HG02970 (cell line): ENCODE results near the gene RFPL3.

Source experiments
- ATAC-seq: cut with Tn5 transposase; IDR thresholded peaks from one replicate; pipeline ENCODE4 v1.9.1; 2021; ENCODE audit warnings: mild to moderate bottlenecking, moderate library complexity, moderate number of reproducible peaks; ENCODE audit not compliant: unreplicated experiment, low FRiP score

The RFPL3 gene

DNA sequence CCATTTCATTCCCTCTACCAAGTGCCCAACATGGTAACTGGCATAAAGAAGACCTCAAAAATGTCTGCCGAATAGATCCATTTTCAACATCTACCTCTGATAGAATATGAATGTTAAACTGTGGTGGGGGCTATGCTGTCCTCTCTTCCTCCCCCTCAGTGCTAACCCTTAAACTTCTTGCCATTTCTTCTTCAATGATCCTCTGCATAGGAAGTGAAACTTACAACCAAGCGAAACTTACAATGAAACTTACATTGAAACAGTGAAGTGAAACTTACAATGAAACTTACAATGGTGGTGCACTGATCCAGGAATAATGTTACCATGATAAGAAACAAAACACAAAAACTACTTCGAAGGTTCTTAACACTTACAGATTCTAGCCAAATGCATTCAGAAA, 49.6 kb downstream of the RFPL3 start:
- no peak for ATAC-seq

GRCh38 chr22:32407936-32408335, 50.3 kb downstream of the RFPL3 start:
- no peak for ATAC-seq

DNA sequence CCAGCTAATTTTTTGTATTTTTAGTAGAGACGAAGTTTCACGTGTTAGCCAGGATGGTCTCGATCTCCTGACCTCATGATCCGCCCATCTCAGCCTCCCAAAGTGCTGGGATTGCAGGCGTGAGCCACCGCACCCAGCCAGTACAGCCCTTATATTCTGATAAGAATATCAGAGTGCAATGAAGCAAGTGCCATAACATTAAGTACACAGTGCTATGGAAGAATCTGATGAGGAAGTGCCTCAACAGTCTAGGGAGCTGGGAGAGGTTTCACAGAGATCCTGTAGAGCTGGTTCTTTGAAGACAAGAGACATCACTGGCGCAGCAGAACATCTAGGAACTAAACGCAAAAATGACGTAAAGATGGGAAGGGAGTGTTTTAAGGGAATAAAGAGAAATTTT, 52.3 kb downstream of the RFPL3 start:
- ATAC-seq, result no peak

DNA sequence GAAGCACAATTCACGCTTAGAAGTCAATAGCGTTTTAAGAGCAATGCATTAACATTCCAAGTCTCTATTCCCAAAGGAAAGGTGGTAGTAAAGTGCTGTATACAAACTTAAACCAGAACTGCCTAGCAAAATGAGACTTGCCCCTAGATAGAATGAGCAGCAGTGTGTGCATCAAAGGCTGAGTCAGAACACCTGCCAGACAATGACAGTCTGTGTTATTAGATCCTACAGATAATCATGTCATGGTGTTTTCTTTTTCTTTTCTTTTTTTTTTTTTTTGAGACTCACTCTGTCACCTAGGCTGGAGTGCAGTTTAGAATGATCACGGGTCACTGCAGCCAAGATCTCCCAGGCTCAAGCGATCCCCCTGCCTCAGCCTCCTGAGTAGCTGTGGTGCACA, 52.8 kb downstream of the RFPL3 start:
- ATAC-seq, result no peak
